Measurements from ENCODE around the gene SIN3B. TPM values are rescaled to one million over a fixed set of nuclear protein-coding genes. Genes with fewer than 3 reads are reported as not detected.
A peak's percentile ranks its signal among the peaks of the same experiment; 100 is the strongest.

SIN3B gene
- total RNA-seq, 1 donor from 2014 or later = 84.8 TPM

- Mint-ChIP-seq H3K27me3 (ENCODE audit: unreplicated experiment) (no peaks in the 10 kb centered on the region), H3K4me3 (ENCODE audit: unreplicated experiment) (peak overlapping the region; percentile 2), H3K9me3 (ENCODE audit: unreplicated experiment) (no peaks in the 10 kb centered on the region), H3K27ac (ENCODE audit: unreplicated experiment) (no peak overlapping the region), H3K4me1 (ENCODE audit: unreplicated experiment) (peaks cover 5% of the 10 kb centered on the region), H3K36me3 (ENCODE audit: low read depth, unreplicated experiment) (peaks cover 40% of the 10 kb centered on the region)
- TF ChIP-seq, protein P1, sequence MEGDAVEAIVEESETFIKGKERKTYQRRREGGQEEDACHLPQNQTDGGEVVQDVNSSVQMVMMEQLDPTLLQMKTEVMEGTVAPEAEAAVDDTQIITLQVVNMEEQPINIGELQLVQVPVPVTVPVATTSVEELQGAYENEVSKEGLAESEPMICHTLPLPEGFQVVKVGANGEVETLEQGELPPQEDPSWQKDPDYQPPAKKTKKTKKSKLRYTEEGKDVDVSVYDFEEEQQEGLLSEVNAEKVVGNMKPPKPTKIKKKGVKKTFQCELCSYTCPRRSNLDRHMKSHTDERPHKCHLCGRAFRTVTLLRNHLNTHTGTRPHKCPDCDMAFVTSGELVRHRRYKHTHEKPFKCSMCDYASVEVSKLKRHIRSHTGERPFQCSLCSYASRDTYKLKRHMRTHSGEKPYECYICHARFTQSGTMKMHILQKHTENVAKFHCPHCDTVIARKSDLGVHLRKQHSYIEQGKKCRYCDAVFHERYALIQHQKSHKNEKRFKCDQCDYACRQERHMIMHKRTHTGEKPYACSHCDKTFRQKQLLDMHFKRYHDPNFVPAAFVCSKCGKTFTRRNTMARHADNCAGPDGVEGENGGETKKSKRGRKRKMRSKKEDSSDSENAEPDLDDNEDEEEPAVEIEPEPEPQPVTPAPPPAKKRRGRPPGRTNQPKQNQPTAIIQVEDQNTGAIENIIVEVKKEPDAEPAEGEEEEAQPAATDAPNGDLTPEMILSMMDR (IDR thresholded peaks at IDR 0.05; ENCODE audit: unreplicated experiment) = no peak
- DNase-seq (ENCODE audit: low spot score) = no peak
Measured at GRCh38 chr19:16837035-16837362, 7.8 kb downstream of the SIN3B start.

GRCh38 chr19:16841391-16841926, 12.3 kb downstream of the SIN3B start:
- no peak for DNase-seq (ENCODE audit: low spot score)
- H3K27ac Mint-ChIP-seq (ENCODE audit: unreplicated experiment) = no peak overlapping the region
- H3K27me3 Mint-ChIP-seq (ENCODE audit: unreplicated experiment) = peaks cover 1% of the 10 kb centered on the region
- H3K4me1 Mint-ChIP-seq (ENCODE audit: unreplicated experiment) = no peaks in the 10 kb centered on the region
- peaks cover 41% of the 10 kb centered on the region for H3K36me3 Mint-ChIP-seq (ENCODE audit: low read depth, unreplicated experiment)
- TF ChIP-seq, protein P1 (IDR thresholded peaks at IDR 0.05; ENCODE audit: unreplicated experiment) = no peak
- H3K9me3 Mint-ChIP-seq (ENCODE audit: unreplicated experiment) = no peaks in the 10 kb centered on the region
- no peak overlapping the region for H3K4me3 Mint-ChIP-seq (ENCODE audit: unreplicated experiment)

GRCh38 chr19:16846901-16847300, 17.7 kb downstream of the SIN3B start:
- Mint-ChIP-seq H3K4me3 (ENCODE audit: unreplicated experiment) (no peak overlapping the region), H3K27me3 (ENCODE audit: unreplicated experiment) (peaks cover 7% of the 10 kb centered on the region), H3K36me3 (ENCODE audit: low read depth, unreplicated experiment) (peaks cover 43% of the 10 kb centered on the region), H3K4me1 (ENCODE audit: unreplicated experiment) (no peaks in the 10 kb centered on the region), H3K9me3 (ENCODE audit: unreplicated experiment) (no peaks in the 10 kb centered on the region), H3K27ac (ENCODE audit: unreplicated experiment) (no peak overlapping the region)
- DNase-seq (ENCODE audit: low spot score) = no peak
- TF ChIP-seq, protein P1 (IDR thresholded peaks at IDR 0.05; ENCODE audit: unreplicated experiment) = no peak

- H3K4me1 Mint-ChIP-seq (ENCODE audit: unreplicated experiment) = no peaks in the 10 kb centered on the region
- TF ChIP-seq, protein P1 (IDR thresholded peaks at IDR 0.05; ENCODE audit: unreplicated experiment) = no peak
- peaks cover 9% of the 10 kb centered on the region for H3K27me3 Mint-ChIP-seq (ENCODE audit: unreplicated experiment)
- H3K36me3 Mint-ChIP-seq (ENCODE audit: low read depth, unreplicated experiment) = peaks cover 47% of the 10 kb centered on the region
- no peaks in the 10 kb centered on the region for H3K9me3 Mint-ChIP-seq (ENCODE audit: unreplicated experiment)
- peak overlapping the region; percentile 66 for H3K4me3 Mint-ChIP-seq (ENCODE audit: unreplicated experiment)
- H3K27ac Mint-ChIP-seq (ENCODE audit: unreplicated experiment) = no peak overlapping the region
- no peak for DNase-seq (ENCODE audit: low spot score)
Measured at GRCh38 chr19:16847430-16847829, 18.2 kb downstream of the SIN3B start.

DNA sequence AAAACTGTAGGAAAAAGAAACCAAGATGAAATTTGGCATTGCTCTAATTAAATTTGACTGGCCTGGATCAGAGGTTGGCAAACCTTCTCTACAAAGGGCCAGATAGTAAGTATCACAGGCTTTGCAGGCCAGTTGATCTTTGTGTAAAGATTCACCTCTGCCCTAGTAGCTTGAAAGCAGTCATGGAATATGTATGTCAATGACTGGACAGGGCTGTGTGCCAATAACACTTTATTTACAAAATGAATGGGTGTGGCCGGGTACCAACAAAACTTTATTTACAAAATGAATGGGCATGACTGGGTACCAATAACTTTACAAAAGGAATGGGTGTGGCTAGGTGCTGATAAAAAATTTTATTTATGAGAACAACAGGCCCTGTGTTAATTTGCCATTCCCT, 20.0 kb downstream of the SIN3B start:
- Mint-ChIP-seq H3K9me3 (ENCODE audit: unreplicated experiment) (no peaks in the 10 kb centered on the region), H3K36me3 (ENCODE audit: low read depth, unreplicated experiment) (peaks cover 42% of the 10 kb centered on the region), H3K27ac (ENCODE audit: unreplicated experiment) (no peak overlapping the region), H3K27me3 (ENCODE audit: unreplicated experiment) (peaks cover 8% of the 10 kb centered on the region), H3K4me3 (ENCODE audit: unreplicated experiment) (no peak overlapping the region), H3K4me1 (ENCODE audit: unreplicated experiment) (no peaks in the 10 kb centered on the region)
- no peak for DNase-seq (ENCODE audit: low spot score)
- TF ChIP-seq, protein P1 (IDR thresholded peaks at IDR 0.05; ENCODE audit: unreplicated experiment) = no peak

All from endothelial cell (in vitro differentiated cells).